ENCODE measurements around the gene TBCK. TPM values are rescaled to one million over a fixed set of nuclear protein-coding genes. Genes with fewer than 3 reads are reported as not detected.

The TBCK gene
- total and polyA plus RNA-seq, 2 donors (not counting 1 experiment from before 2014, with no cell fraction given), result 17.5 to 86.1 TPM

DNA sequence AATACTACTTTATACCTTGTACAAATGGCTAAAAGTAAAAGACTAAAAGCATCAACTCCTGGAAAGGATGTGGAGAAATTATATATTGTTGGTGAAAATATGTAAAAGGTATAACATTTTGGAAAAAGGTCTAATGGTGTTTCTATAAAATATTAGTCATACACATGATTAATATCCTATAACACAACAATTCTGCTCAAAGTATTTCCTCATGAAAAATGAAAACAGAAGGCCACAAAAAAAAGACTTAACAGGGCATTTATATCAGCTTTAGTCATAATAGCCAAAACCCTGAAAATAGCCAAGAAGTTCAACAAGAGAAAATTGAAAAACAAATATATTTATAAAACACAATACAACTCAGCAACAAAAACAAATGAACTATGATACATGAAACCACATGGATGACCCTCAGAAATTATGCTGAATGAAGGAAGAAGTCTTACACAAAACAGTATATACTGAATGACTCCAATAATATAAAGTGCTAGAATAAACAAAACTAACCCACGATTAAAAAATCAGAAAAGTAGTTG is 38.8 kb downstream of the TBCK start:
- Histone ChIP-seq H3K79me2 (ENCODE audit: control insufficient read depth, insufficient read depth, low read length) (peaks cover 9% of the 10 kb centered on the region), H3K4me3 (ENCODE audit: control extremely low read depth in 1 of 5, extremely low read depth in 1 of 5, insufficient read depth in 1 of 5, low read depth in 2 of 5, low read length in 4 of 5) (no peak overlapping the region), H3K9ac (ENCODE audit: low read length) (no peak overlapping the region), H3K4me1 (ENCODE audit: control insufficient read depth in 2 of 2, insufficient read depth in 2 of 2, low read length in 2 of 2) (no peaks in the 10 kb centered on the region), H4K20me1 (ENCODE audit: control insufficient read depth, insufficient read depth, low read length, poor library complexity, severe bottlenecking) (no peaks in the 10 kb centered on the region), H3K4me2 (replicated peaks; ENCODE audit: low read depth, low read length, poor library complexity, severe bottlenecking) (no peak overlapping the region), H2AFZ (ENCODE audit: insufficient read depth, low read depth, low read length, poor library complexity, severe bottlenecking) (no peak overlapping the region), H3K27ac (ENCODE audit: low read length in 2 of 2) (no peak overlapping the region), H3K9me3 (ENCODE audit: control extremely low read depth in 1 of 3, control insufficient read depth in 2 of 3, insufficient read depth in 1 of 3, low read length in 2 of 3) (no peaks in the 10 kb centered on the region), H3K36me3 (replicated peaks in 1 of 2; ENCODE audit: control extremely low read depth in 1 of 2, control insufficient read depth in 1 of 2, extremely low read depth in 1 of 2, insufficient read depth in 2 of 2, low read length in 1 of 2) (peaks cover 3 to 5% of the 10 kb centered on the region in 2 experiments), H3K27me3 (replicated peaks in 1 of 4; ENCODE audit: control extremely low read depth in 1 of 4, control insufficient read depth in 3 of 4, insufficient read depth in 4 of 4, low read length in 3 of 4) (no peaks in the 10 kb centered on the region)
- CTCF ChIA-PET, result no interaction called here
- POLR2A ChIA-PET, result no interaction called here
- DNase-seq (no peak), ATAC-seq (ENCODE audit: low read depth) (no peak)
- WGBS (ENCODE audit: insufficient coverage), result no CpG with 5 or more reads among the region's 1 CpG
- H3K27ac Mint-ChIP-seq, result no peak overlapping the region
- no peak overlapping the region for H3K4me3 Mint-ChIP-seq
- intact Hi-C loops (cut with micrococcal nuclease), result no loop called here
- no peaks in the 10 kb centered on the region for H3K27me3 Mint-ChIP-seq
- TF ChIP-seq EZH2 (IDR thresholded peaks at IDR 0.05; ENCODE audit: borderline replicate concordance, insufficient read depth, low read depth, low read length, poor library complexity, severe bottlenecking) (no peak), CTCF (IDR thresholded peaks at IDR 0.05) (no peak)
- H3K9me3 Mint-ChIP-seq (ENCODE audit: insufficient read depth), result no peaks in the 10 kb centered on the region
- no peaks in the 10 kb centered on the region for H3K4me1 Mint-ChIP-seq

DNA sequence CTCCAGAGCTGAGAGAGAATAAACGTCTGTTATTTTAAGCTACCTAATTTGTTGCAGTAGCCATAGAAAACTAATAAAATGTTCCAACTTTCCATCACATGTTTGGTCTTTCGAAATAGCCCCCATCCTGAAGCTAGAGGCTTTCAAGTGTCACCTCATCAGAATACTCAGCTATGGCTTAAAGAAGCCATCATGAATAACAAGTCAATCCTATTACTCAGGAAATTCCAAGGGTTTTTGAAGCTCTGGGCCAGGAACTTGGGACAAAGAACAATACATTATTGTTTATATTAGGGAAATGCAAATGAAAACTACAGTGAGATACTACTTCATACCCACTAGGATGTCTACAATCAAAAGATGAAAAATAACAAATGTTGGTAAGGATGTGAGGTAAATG is 42.2 kb downstream of the TBCK start:
- Mint-ChIP-seq H3K9me3 (ENCODE audit: insufficient read depth) (no peaks in the 10 kb centered on the region), H3K27me3 (no peaks in the 10 kb centered on the region), H3K4me3 (no peak overlapping the region), H3K27ac (no peak overlapping the region), H3K4me1 (no peaks in the 10 kb centered on the region)
- 100% methylated on average over 1 of the region's 2 CpGs for WGBS (ENCODE audit: insufficient coverage)
- ATAC-seq (ENCODE audit: low read depth) (no peak), DNase-seq (no peak)
- no peaks in the 10 kb centered on the region for H3K4me1 ChIP-seq (ENCODE audit: control insufficient read depth in 2 of 2, insufficient read depth in 2 of 2, low read length in 2 of 2)
- H3K36me3 ChIP-seq (replicated peaks in 1 of 2; ENCODE audit: control extremely low read depth in 1 of 2, control insufficient read depth in 1 of 2, extremely low read depth in 1 of 2, insufficient read depth in 2 of 2, low read length in 1 of 2), result peaks cover 0 to 5% of the 10 kb centered on the region in 2 experiments
- ChIA-PET CTCF (no interaction called here), POLR2A (no interaction called here)
- peaks cover 9% of the 10 kb centered on the region for H3K79me2 ChIP-seq (ENCODE audit: control insufficient read depth, insufficient read depth, low read length)
- intact Hi-C loops (cut with micrococcal nuclease), result no loop called here
- H2AFZ ChIP-seq (ENCODE audit: insufficient read depth, low read depth, low read length, poor library complexity, severe bottlenecking), result no peak overlapping the region
- no peaks in the 10 kb centered on the region for H4K20me1 ChIP-seq (ENCODE audit: control insufficient read depth, insufficient read depth, low read length, poor library complexity, severe bottlenecking)
- H3K4me3 ChIP-seq (ENCODE audit: control extremely low read depth in 1 of 5, extremely low read depth in 1 of 5, insufficient read depth in 1 of 5, low read depth in 2 of 5, low read length in 4 of 5), result no peak overlapping the region
- no peak overlapping the region for H3K27ac ChIP-seq (ENCODE audit: low read length in 2 of 2)
- no peaks in the 10 kb centered on the region for H3K27me3 ChIP-seq (replicated peaks in 1 of 4; ENCODE audit: control extremely low read depth in 1 of 4, control insufficient read depth in 3 of 4, insufficient read depth in 4 of 4, low read length in 3 of 4)
- no peak overlapping the region for H3K9ac ChIP-seq (ENCODE audit: low read length)
- no peak overlapping the region for H3K4me2 ChIP-seq (replicated peaks; ENCODE audit: low read depth, low read length, poor library complexity, severe bottlenecking)
- H3K9me3 ChIP-seq (ENCODE audit: control extremely low read depth in 1 of 3, control insufficient read depth in 2 of 3, insufficient read depth in 1 of 3, low read length in 2 of 3), result no peaks in the 10 kb centered on the region
- TF ChIP-seq EZH2 (IDR thresholded peaks at IDR 0.05; ENCODE audit: borderline replicate concordance, insufficient read depth, low read depth, low read length, poor library complexity, severe bottlenecking) (no peak), CTCF (IDR thresholded peaks at IDR 0.05) (no peak)

Data from B cell (primary cell).